IMR-90 (cell line): ENCODE results near the gene PLXDC2. TPM values are rescaled to one million over a fixed set of nuclear protein-coding genes. Genes with fewer than 3 reads are reported as not detected.
"Not testable (repeated sequence)": the region's sequence is repeated elsewhere in the genome, so short reads cannot be mapped to it uniquely, and the experiment has no call there.

Source experiments
- ATAC-seq: fragments of 200-7000 bp; cut with Tn5 transposase; 2 replicates; pipeline ENCODE4 v1.9.1; 2020; ENCODE audit warnings: low read depth, mild to moderate bottlenecking, moderate library complexity
- BruUV-seq: library from RNA; stranded (reverse); fragments of 400-500 nt; replicated peaks from 2 replicates; lab custom pipeline; 2021; lab: Mats Ljungman, UMichigan
- CTCF ChIA-PET: fragments of 300-600 bp; formaldehyde crosslinking; extraction: SDS; loops from one replicate; lab custom pipeline; 2021; ENCODE audit warnings: antibody characterized with exemption; lab: Yijun Ruan, JAX
- POLR2A ChIA-PET: fragments of 300-600 bp; sonication (Branson Sonifier 250); formaldehyde crosslinking; loops from one replicate; lab custom pipeline; 2022; ENCODE audit warnings: antibody characterized with exemption; ENCODE audit not compliant: unreplicated experiment; lab: Charles Lee
- DNase-seq: peaks from one replicate; pipeline ENCODE4 v3.0.0; 2013
- H2AFZ ChIP-seq: replicated peaks from 2 replicates; pipeline ENCODE3; 2013; ENCODE audit warnings: low read length, mild to moderate bottlenecking; ENCODE audit not compliant: poor library complexity
- H2AK5ac ChIP-seq: 2 replicates; pipeline ENCODE4 v1.6.1; 2013; ENCODE audit warnings: low read depth, low read length, inconsistent platforms
- H2AK9ac ChIP-seq: replicated peaks from 2 replicates; pipeline ENCODE3; 2013; ENCODE audit warnings: mild to moderate bottlenecking, low read depth, low read length, moderate library complexity; ENCODE audit not compliant: poor library complexity
- H2BK120ac ChIP-seq: 2 replicates; pipeline ENCODE4 v1.6.1; 2013; ENCODE audit warnings: low read depth, low read length, inconsistent platforms
- H2BK15ac ChIP-seq: 3 replicates; pipeline ENCODE4 v1.6.1; 2013; ENCODE audit warnings: low read depth, low read length, inconsistent platforms
- H2BK20ac ChIP-seq: 2 replicates; pipeline ENCODE4 v1.6.1; 2013; ENCODE audit warnings: low read depth, mild to moderate bottlenecking, inconsistent platforms, low read length, moderate library complexity
- H2BK5ac ChIP-seq: 2 replicates; pipeline ENCODE4 v1.6.1; 2013; ENCODE audit warnings: mild to moderate bottlenecking, low read depth, low read length, inconsistent platforms; ENCODE audit not compliant: poor library complexity, severe bottlenecking
- H3K14ac ChIP-seq: replicated peaks from 2 replicates; pipeline ENCODE4 v1.6.1; 2013; ENCODE audit warnings: low read depth, low read length, inconsistent platforms
- H3K18ac ChIP-seq: 2 replicates; pipeline ENCODE4 v1.6.1; 2013; ENCODE audit warnings: low read depth, low read length, control low read depth
- H3K23ac ChIP-seq: 2 replicates; pipeline ENCODE4 v1.6.1; 2013; ENCODE audit warnings: low read depth, low read length, inconsistent platforms
- H3K27ac ChIP-seq: 2 replicates; pipeline ENCODE4 v1.5.1; 2013; ENCODE audit warnings: mild to moderate bottlenecking, control low read depth, low read length; ENCODE audit not compliant: insufficient read depth
- H3K27me3 ChIP-seq: 2 replicates; pipeline ENCODE4 v1.6.1; 2013; ENCODE audit warnings: low read length; ENCODE audit not compliant: control insufficient read depth, insufficient read depth
- H3K36me3 ChIP-seq: 2 replicates; pipeline ENCODE4 v1.6.1; 2013; ENCODE audit warnings: low read length, mixed read lengths; ENCODE audit not compliant: control insufficient read depth, insufficient read depth
- H3K4ac ChIP-seq: 2 replicates; pipeline ENCODE4 v1.6.1; 2013; ENCODE audit warnings: low read depth, low read length, inconsistent platforms
- H3K4me1 ChIP-seq: 2 replicates; pipeline ENCODE4 v1.6.1; 2013; ENCODE audit warnings: low read length, mixed read lengths; ENCODE audit not compliant: control insufficient read depth, insufficient read depth
- H3K4me2 ChIP-seq: 2 replicates; pipeline ENCODE4 v1.6.1; 2013; ENCODE audit warnings: low read depth, mild to moderate bottlenecking, control low read depth, low read length, moderate library complexity
- H3K4me3 ChIP-seq: 2 replicates; pipeline ENCODE4 v1.5.1; 2013; ENCODE audit warnings: low read depth, mild to moderate bottlenecking, control low read depth, low read length, moderate library complexity; ENCODE audit not compliant: insufficient read depth
- H3K56ac ChIP-seq: 2 replicates; pipeline ENCODE4 v1.6.1; 2013; ENCODE audit warnings: low read length, inconsistent platforms; ENCODE audit not compliant: insufficient read depth; ENCODE audit errors: extremely low read depth
- H3K79me1 ChIP-seq, 2 experiments: 2 replicates each; pipeline ENCODE4 v1.6.1; 2013; ENCODE audit warnings: low read length in 2 of 2, inconsistent platforms in 1 of 2, low read depth in 1 of 2
- H3K9ac ChIP-seq: 2 replicates; pipeline ENCODE4 v1.6.1; 2013; ENCODE audit warnings: low read depth, low read length, control low read depth
- H3K9me1 ChIP-seq: 2 replicates; pipeline ENCODE4 v1.6.1; 2013; ENCODE audit warnings: low read length, inconsistent platforms; ENCODE audit not compliant: insufficient read depth
- H3K9me3 ChIP-seq: 2 replicates; pipeline ENCODE4 v1.6.1; 2013; ENCODE audit warnings: low read length; ENCODE audit not compliant: control insufficient read depth, insufficient read depth
- H4K20me1 ChIP-seq: 2 replicates; pipeline ENCODE4 v1.6.1; 2013; ENCODE audit warnings: low read length, inconsistent platforms; ENCODE audit not compliant: insufficient read depth
- H4K5ac ChIP-seq: 2 replicates; pipeline ENCODE4 v1.6.1; 2013; ENCODE audit warnings: mild to moderate bottlenecking, low read depth, low read length, control low read depth
- H4K8ac ChIP-seq, 2 experiments: 2 replicates each; pipeline ENCODE4 v1.6.1; 2013; ENCODE audit warnings: low read depth in 2 of 2, low read length in 2 of 2, control low read depth in 1 of 2, inconsistent platforms in 1 of 2
- H4K91ac ChIP-seq: 2 replicates; pipeline ENCODE4 v1.6.1; 2013; ENCODE audit warnings: low read depth, low read length, inconsistent platforms; ENCODE audit not compliant: insufficient read depth
- BHLHE40 ChIP-seq: fragments of 150-350 bp; IDR thresholded peaks from 2 replicates; pipeline ENCODE4 v1.6.1; 2016; ENCODE audit warnings: mild to moderate bottlenecking, low read depth, low read length
- CEBPB ChIP-seq: IDR thresholded peaks from 2 replicates; pipeline ENCODE4 v1.6.1; 2012; ENCODE audit warnings: low read depth, low read length, improper control_type of control experiment
- CHD1 ChIP-seq: IDR thresholded peaks from 2 replicates; pipeline ENCODE4 v1.6.1; 2012; ENCODE audit warnings: low read depth, low read length, improper control_type of control experiment
- FOS ChIP-seq: fragments of 150-350 bp; IDR thresholded peaks from 2 replicates; pipeline ENCODE4 v1.6.1; 2016; ENCODE audit warnings: low read depth, low read length
- RAD21 ChIP-seq: IDR thresholded peaks from 2 replicates; pipeline ENCODE4 v1.6.1; 2012; ENCODE audit warnings: low read length, improper control_type of control experiment
- RCOR1 ChIP-seq: IDR thresholded peaks from 2 replicates; pipeline ENCODE4 v1.6.1; 2012; ENCODE audit warnings: mild to moderate bottlenecking, low read length, improper control_type of control experiment; ENCODE audit not compliant: insufficient replicate concordance
- RFX5 ChIP-seq: IDR thresholded peaks from 2 replicates; pipeline ENCODE4 v1.8.0; 2012; ENCODE audit warnings: low read depth, mild to moderate bottlenecking, low read length, moderate library complexity
- WGBS, 2 experiments: methylation state at CpG; one replicate each; pipeline versions ENCODE4 v1.1.5 to v1.1.7; 2013; ENCODE audit warnings: missing lambda C conversion rate in 2 of 2; ENCODE audit not compliant: insufficient read length in 1 of 2; ENCODE audit errors: extremely low coverage in 2 of 2; 5-methylcytosine and 5-hydroxymethylcytosine counted together
- dilution Hi-C: fragments of 300-500 bp; cut with HindIII; formaldehyde crosslinking; loops from one replicate; pipeline ENCODE4 v1.14.3; 2018; ENCODE audit warnings: low sequenced_read_pairs; ENCODE audit not compliant: unreplicated experiment
- in situ Hi-C: fragments of 300-500 bp; cut with MboI; formaldehyde crosslinking; loops from 3 replicates; pipeline ENCODE4 v1.14.3; 2019; ENCODE audit warnings: low sequenced_read_pairs, inconsistent platforms, mixed read lengths
- intact Hi-C: fragments of 100-400 bp; cut with micrococcal nuclease; formaldehyde crosslinking; loops from 2 replicates; pipeline ENCODE4 v1.10.0; 2022
- polyA plus RNA-seq, 3 experiments: library from polyadenylated mRNA; depleted of rRNA; stranded (reverse); fragments of >200 nt; gene quantifications; 2 replicates each; pipeline ENCODE4 v1.2.3, GENCODE V29; 2012; ENCODE audit warnings: low replicate concordance in 1 of 3
- total RNA-seq: library from RNA; depleted of rRNA; stranded (reverse); fragments of >200 nt; gene quantifications from 2 replicates; pipeline ENCODE4 v1.2.3, GENCODE V29; 2012
- TF ChIP-seq, protein P1 (sequence below): fragments of 150-350 bp; IDR thresholded peaks from 2 replicates; pipeline ENCODE4 v1.6.1; 2016; ENCODE audit warnings: low read depth, mild to moderate bottlenecking, low read length, moderate library complexity, borderline replicate concordance
- TF ChIP-seq, protein P2 (sequence below): fragments of 150-350 bp; IDR thresholded peaks from 2 replicates; pipeline ENCODE4 v1.6.1; 2017; ENCODE audit warnings: mild to moderate bottlenecking, antibody characterized with exemption, low read length, low read depth

Gene PLXDC2
- total and polyA plus RNA-seq, 2 of the 4 experiments (the other 2 are of a cell fraction): 3.2 to 6.1 TPM

DNA sequence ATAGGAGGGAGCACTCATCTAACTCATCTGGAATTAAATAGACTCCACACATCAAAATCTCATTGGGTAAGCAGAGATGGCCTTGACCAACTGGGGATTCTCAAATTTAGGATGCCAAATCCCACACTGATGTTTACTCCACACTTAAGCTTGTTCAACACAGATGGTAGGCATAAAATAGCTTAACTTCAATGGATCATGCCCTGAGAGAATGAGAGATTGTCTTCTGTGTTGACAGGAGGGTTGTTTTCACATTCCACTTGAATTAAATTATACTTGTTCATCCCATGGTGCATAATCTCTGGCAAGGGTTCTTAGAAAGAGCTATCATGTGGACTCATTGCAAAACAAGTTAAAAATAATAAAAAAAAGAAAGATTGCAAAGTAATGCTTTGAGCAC, 391.4 kb downstream of the PLXDC2 start:
- Histone ChIP-seq H3K9ac (no peak overlapping the region), H2AK5ac (no peak overlapping the region), H3K14ac (no peak overlapping the region), H3K9me3 (no peaks in the 10 kb centered on the region), H3K4ac (no peak overlapping the region), H3K36me3 (no peaks in the 10 kb centered on the region), H3K4me2 (no peak overlapping the region), H3K23ac (no peak overlapping the region), H4K20me1 (no peaks in the 10 kb centered on the region), H3K9me1 (no peaks in the 10 kb centered on the region), H3K27me3 (no peaks in the 10 kb centered on the region), H3K79me1 (no peaks in the 10 kb centered on the region), H2BK20ac (no peak overlapping the region), H3K27ac (no peak overlapping the region), H2AK9ac (no peak overlapping the region), H3K4me3 (no peak overlapping the region), H2BK15ac (no peak overlapping the region), H2AFZ (no peak overlapping the region), H2BK5ac (no peak overlapping the region), H4K8ac (no peak overlapping the region), H4K5ac (no peak overlapping the region), H3K4me1 (no peaks in the 10 kb centered on the region), H2BK120ac (no peak overlapping the region), H3K56ac (no peak overlapping the region), H4K91ac (no peak overlapping the region), H3K18ac (no peak overlapping the region)
- CTCF ChIA-PET: no interaction called here
- in situ Hi-C loops: no loop called here
- no TSS peak for BruUV-seq
- DNase-seq: no peak
- no peak for TF ChIP-seq CHD1
- TF ChIP-seq, protein P1, sequence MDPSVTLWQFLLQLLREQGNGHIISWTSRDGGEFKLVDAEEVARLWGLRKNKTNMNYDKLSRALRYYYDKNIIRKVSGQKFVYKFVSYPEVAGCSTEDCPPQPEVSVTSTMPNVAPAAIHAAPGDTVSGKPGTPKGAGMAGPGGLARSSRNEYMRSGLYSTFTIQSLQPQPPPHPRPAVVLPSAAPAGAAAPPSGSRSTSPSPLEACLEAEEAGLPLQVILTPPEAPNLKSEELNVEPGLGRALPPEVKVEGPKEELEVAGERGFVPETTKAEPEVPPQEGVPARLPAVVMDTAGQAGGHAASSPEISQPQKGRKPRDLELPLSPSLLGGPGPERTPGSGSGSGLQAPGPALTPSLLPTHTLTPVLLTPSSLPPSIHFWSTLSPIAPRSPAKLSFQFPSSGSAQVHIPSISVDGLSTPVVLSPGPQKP: no peak
- TF ChIP-seq, protein P2, sequence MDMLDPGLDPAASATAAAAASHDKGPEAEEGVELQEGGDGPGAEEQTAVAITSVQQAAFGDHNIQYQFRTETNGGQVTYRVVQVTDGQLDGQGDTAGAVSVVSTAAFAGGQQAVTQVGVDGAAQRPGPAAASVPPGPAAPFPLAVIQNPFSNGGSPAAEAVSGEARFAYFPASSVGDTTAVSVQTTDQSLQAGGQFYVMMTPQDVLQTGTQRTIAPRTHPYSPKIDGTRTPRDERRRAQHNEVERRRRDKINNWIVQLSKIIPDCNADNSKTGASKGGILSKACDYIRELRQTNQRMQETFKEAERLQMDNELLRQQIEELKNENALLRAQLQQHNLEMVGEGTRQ: no peak
- no peak for TF ChIP-seq RCOR1
- no peak for TF ChIP-seq BHLHE40
- no peak for TF ChIP-seq RAD21
- TF ChIP-seq FOS: no peak
- no peak for TF ChIP-seq CEBPB
- TF ChIP-seq RFX5: no peak
- dilution Hi-C loops: no loop called here
- intact Hi-C loops: no loop called here
- POLR2A ChIA-PET: no interaction called here
- ATAC-seq: no peak

DNA sequence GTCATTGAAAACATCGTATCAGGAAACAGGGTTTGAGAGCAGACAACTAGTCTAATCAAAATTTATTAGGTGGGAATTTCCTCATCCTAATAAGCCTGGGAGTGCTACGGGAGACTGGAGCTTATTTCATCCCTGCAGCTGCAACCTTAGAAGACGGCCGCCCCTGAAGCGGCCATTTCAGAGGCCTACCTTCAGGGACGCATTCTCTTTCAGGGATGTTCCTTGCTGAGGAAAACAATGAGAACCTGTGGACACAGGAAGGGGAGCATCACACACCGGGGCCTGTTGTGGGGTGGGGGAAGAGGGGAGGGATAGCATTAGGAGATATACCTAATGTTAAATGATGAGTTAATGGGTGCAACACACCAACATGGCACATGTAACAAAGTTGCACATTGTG, 392.9 kb downstream of the PLXDC2 start:
- CTCF ChIA-PET, H3K27me3 ChIP-seq, H3K4me3 ChIP-seq, H3K9ac ChIP-seq, H4K91ac ChIP-seq, H3K79me1 ChIP-seq, H4K5ac ChIP-seq, H2BK120ac ChIP-seq, H2AK5ac ChIP-seq, H3K9me1 ChIP-seq, POLR2A ChIA-PET, H3K4me2 ChIP-seq, intact Hi-C loops, H3K4ac ChIP-seq, BruUV-seq, H3K4me1 ChIP-seq, in situ Hi-C loops, H2BK5ac ChIP-seq, H3K14ac ChIP-seq, H3K56ac ChIP-seq, H3K27ac ChIP-seq, H4K20me1 ChIP-seq, H2BK20ac ChIP-seq, H2BK15ac ChIP-seq, DNase-seq, H2AK9ac ChIP-seq, H3K23ac ChIP-seq, H2AFZ ChIP-seq, ATAC-seq, H3K18ac ChIP-seq, H4K8ac ChIP-seq, H3K9me3 ChIP-seq, H3K36me3 ChIP-seq, dilution Hi-C loops: not testable (repeated sequence)
- WGBS, 2 experiments: no CpG with 5 or more reads among the region's 7 CpGs
